CD14-positive monocyte (primary cell): ENCODE measurements around the gene CSF1R. TPM values are rescaled to one million over a fixed set of nuclear protein-coding genes. Genes with fewer than 3 reads are reported as not detected.

Experiments
- DNase-seq, 3 donors: peaks; one replicate each; pipeline ENCODE4 v3.0.0-alpha.2; 2011 to 2022
- H2AFZ ChIP-seq: 2 replicates; pipeline ENCODE4 v1.6.0; 2012; ENCODE audit warnings: mild to moderate bottlenecking, low read depth, low read length, inconsistent platforms; ENCODE audit not compliant: insufficient read depth, poor library complexity, severe bottlenecking
- H3K27ac ChIP-seq, 2 donors: 1 replicate in 1 of 2; 2 replicates in 1 of 2; pipeline ENCODE4 v1.5.1; 2012 to 2013; ENCODE audit warnings: low read length in 2 of 2, control low read depth in 1 of 2, inconsistent platforms in 1 of 2, low read depth in 1 of 2, mild to moderate bottlenecking in 1 of 2
- H3K27me3 ChIP-seq, 2 donors: one replicate each; pipeline versions ENCODE4 v1.6.0 to v1.6.1; 2011 to 2013; ENCODE audit warnings: low read length in 2 of 2; ENCODE audit not compliant: control insufficient read depth in 2 of 2, insufficient read depth in 2 of 2
- H3K36me3 ChIP-seq, 2 donors: replicated peaks in 1 of 2; 1 replicate in 1 of 2; 2 replicates in 1 of 2; pipeline versions ENCODE4 v1.5.1 to v1.6.1; 2012 to 2013; ENCODE audit warnings: low read length in 2 of 2, control low read depth in 1 of 2, inconsistent platforms in 1 of 2, mild to moderate bottlenecking in 1 of 2; ENCODE audit not compliant: insufficient read depth in 2 of 2, control insufficient read depth in 1 of 2
- H3K4me1 ChIP-seq, 2 donors: 1 replicate in 1 of 2; 2 replicates in 1 of 2; pipeline versions ENCODE4 v1.5.1 to v1.6.1; 2012 to 2013; ENCODE audit warnings: low read length in 2 of 2, control low read depth in 1 of 2, inconsistent platforms in 1 of 2, mild to moderate bottlenecking in 1 of 2, moderate library complexity in 1 of 2; ENCODE audit not compliant: insufficient read depth in 2 of 2, control insufficient read depth in 1 of 2
- H3K4me2 ChIP-seq: replicated peaks from 2 replicates; pipeline ENCODE3; 2012; ENCODE audit warnings: low read length, moderate library complexity, mild to moderate bottlenecking; ENCODE audit not compliant: poor library complexity, severe bottlenecking; ENCODE audit errors: extremely low read depth
- H3K4me3 ChIP-seq, 3 experiments: fragments of 200-600 bp in 1 of 3; sonication (generic) in 1 of 3; replicated peaks in 1 of 3; 1 replicate in 2 of 3; 2 replicates in 1 of 3; pipeline ENCODE4 v1.5.1; 2011 to 2013; ENCODE audit warnings: low read length in 3 of 3, mild to moderate bottlenecking in 3 of 3, control low read depth in 2 of 3, low read depth in 2 of 3, inconsistent platforms in 1 of 3, moderate library complexity in 1 of 3
- H3K79me2 ChIP-seq: 2 replicates; pipeline ENCODE4 v1.6.0; 2012; ENCODE audit warnings: mild to moderate bottlenecking, control low read depth, inconsistent platforms, low read length, moderate library complexity; ENCODE audit not compliant: insufficient read depth
- H3K9ac ChIP-seq: 2 replicates; pipeline ENCODE4 v1.6.0; 2017; ENCODE audit warnings: low read length, mild to moderate bottlenecking; ENCODE audit not compliant: insufficient read depth, poor library complexity, severe bottlenecking
- H3K9me3 ChIP-seq, 2 donors: replicated peaks in 1 of 2; 1 replicate in 1 of 2; 2 replicates in 1 of 2; pipeline versions ENCODE4 v1.5.1 to v1.6.1; 2012 to 2013; ENCODE audit warnings: low read length in 2 of 2, control low read depth in 1 of 2; ENCODE audit not compliant: control insufficient read depth in 1 of 2, insufficient read depth in 1 of 2
- H4K20me1 ChIP-seq: 2 replicates; pipeline ENCODE4 v1.6.0; 2012; ENCODE audit warnings: mild to moderate bottlenecking, low read length, control low read depth, moderate library complexity; ENCODE audit not compliant: insufficient read depth
- H3K27ac Mint-ChIP-seq, 7 donors: one replicate each; pipeline ENCODE4 v1.8.0; 2020; ENCODE audit warnings: mild to moderate bottlenecking in 7 of 7, mixed read lengths in 7 of 7, moderate library complexity in 6 of 7, inconsistent platforms in 2 of 7
- H3K27me3 Mint-ChIP-seq, 3 donors: one replicate each; pipeline ENCODE4 v1.8.0; 2021 to 2022; ENCODE audit warnings: low read depth in 3 of 3, mild to moderate bottlenecking in 3 of 3, mixed read lengths in 3 of 3, moderate library complexity in 3 of 3, inconsistent platforms in 1 of 3
- H3K36me3 Mint-ChIP-seq, 2 donors: one replicate each; pipeline ENCODE4 v1.8.0; 2020; ENCODE audit warnings: mixed read lengths in 2 of 2, inconsistent platforms in 1 of 2, mild to moderate bottlenecking in 1 of 2
- H3K4me1 Mint-ChIP-seq: one replicate; pipeline ENCODE4 v1.8.0; 2020; ENCODE audit warnings: mild to moderate bottlenecking, mixed read lengths
- H3K4me3 Mint-ChIP-seq, 2 donors: one replicate each; pipeline ENCODE4 v1.8.0; 2020; ENCODE audit warnings: mild to moderate bottlenecking in 2 of 2, mixed read lengths in 2 of 2, moderate library complexity in 1 of 2
- H3K9me3 Mint-ChIP-seq, 7 donors: one replicate each; pipeline ENCODE4 v1.8.0; 2020 to 2022; ENCODE audit warnings: mixed read lengths in 7 of 7, mild to moderate bottlenecking in 6 of 7, moderate library complexity in 6 of 7, inconsistent platforms in 2 of 7
- CTCF ChIP-seq: fragments of 200-600 bp; IDR thresholded peaks from one replicate; pipeline ENCODE4 v1.8.0; 2022; ENCODE audit warnings: antibody characterized with exemption, mild to moderate bottlenecking
- WGBS: methylation state at CpG from one replicate; pipeline ENCODE4 v1.1.5; 2013; ENCODE audit warnings: missing lambda C conversion rate; ENCODE audit not compliant: insufficient coverage; 5-methylcytosine and 5-hydroxymethylcytosine counted together
- intact Hi-C, 2 donors: fragments of 100-400 bp; cut with micrococcal nuclease; formaldehyde crosslinking; loops; one replicate each; pipeline versions ENCODE4 v1.15.0 to v1.15.1; 2023
- polyA plus RNA-seq, 3 donors: library from polyadenylated mRNA; depleted of rRNA in 1 of 3; unstranded in 2 of 3; stranded (reverse) in 1 of 3; fragments of 300-500 nt in 2 of 3; fragments of >200 nt in 1 of 3; fragmentation: Illumina TruSeq in 2 of 3; gene quantifications; 1 replicate in 2 of 3; 2 replicates in 1 of 3; pipeline ENCODE4 v1.2.3, GENCODE V29; 2012 to 2021

The CSF1R gene
- polyA plus RNA-seq, 3 donors: 180 to 332 (median 242) TPM

GRCh38 chr5:150026682-150027172, 59.6 kb downstream of the CSF1R start:
- peak overlapping the region in 1 of 7 donors; percentile 54 for H3K27ac Mint-ChIP-seq
- H3K9ac ChIP-seq: no peak overlapping the region

GRCh38 chr5:150024346-150024984, 61.9 kb downstream of the CSF1R start:
- DNase-seq: no peak
- peaks cover 92 to 97% of the 10 kb centered on the region in 2 donors for H3K36me3 ChIP-seq
- Mint-ChIP-seq H3K27me3 (no peaks in the 10 kb centered on the region), H3K36me3 (peaks cover 88 to 92% of the 10 kb centered on the region in 2 donors), H3K4me3 (no peak overlapping the region), H3K4me1 (peaks cover 6% of the 10 kb centered on the region), H3K27ac (peak overlapping the region in 1 of 7 donors; percentile 51), H3K9me3 (no peaks in the 10 kb centered on the region)
- no peaks in the 10 kb centered on the region for H3K79me2 ChIP-seq
- intact Hi-C loops: no loop called here
- no peaks in the 10 kb centered on the region for H3K9me3 ChIP-seq
- no peak overlapping the region for H3K4me2 ChIP-seq
- no peak overlapping the region for H3K27ac ChIP-seq
- no peaks in the 10 kb centered on the region for H4K20me1 ChIP-seq
- TF ChIP-seq CTCF: no peak
- H3K9ac ChIP-seq: no peak overlapping the region
- no peaks in the 10 kb centered on the region for H3K4me1 ChIP-seq
- no peak overlapping the region for H2AFZ ChIP-seq
- no peaks in the 10 kb centered on the region for H3K27me3 ChIP-seq
- WGBS: 95% methylated on average over 5 of the region's 9 CpGs
- H3K4me3 ChIP-seq: no peak overlapping the region

More at GRCh38 chr5:150026682-150027172, 59.6 kb downstream of the CSF1R start:
- intact Hi-C loops: no loop called here
- no peaks in the 10 kb centered on the region for H3K27me3 ChIP-seq
- H3K9me3 Mint-ChIP-seq: no peaks in the 10 kb centered on the region
- 100% methylated on average over 3 of the region's 4 CpGs for WGBS
- no peak for DNase-seq
- H3K27ac ChIP-seq: no peak overlapping the region
- H4K20me1 ChIP-seq: no peaks in the 10 kb centered on the region
- peaks cover 92 to 97% of the 10 kb centered on the region in 2 donors for H3K36me3 ChIP-seq
- H3K4me2 ChIP-seq: no peak overlapping the region
- H3K9me3 ChIP-seq: no peaks in the 10 kb centered on the region
- H3K4me1 ChIP-seq: no peaks in the 10 kb centered on the region
- H3K36me3 Mint-ChIP-seq: peaks cover 81 to 91% of the 10 kb centered on the region in 2 donors
- no peak for TF ChIP-seq CTCF
- no peaks in the 10 kb centered on the region for H3K27me3 Mint-ChIP-seq
- H2AFZ ChIP-seq: no peak overlapping the region
- no peak overlapping the region for H3K4me3 Mint-ChIP-seq
- no peak overlapping the region for H3K4me3 ChIP-seq
- H3K4me1 Mint-ChIP-seq: peaks cover 6% of the 10 kb centered on the region
- no peaks in the 10 kb centered on the region for H3K79me2 ChIP-seq
